ENCODE results near the gene EPM2AIP1.

GRCh38 chr3:37024092-37024491 lies 31.2 kb upstream of the EPM2AIP1 start:
- TF ChIP-seq USF1 (IDR thresholded peaks at IDR 0.05) (no peak), RAD21 (IDR thresholded peaks at IDR 0.05; ENCODE audit: low read depth) (peak; percentile 19), EP300 (IDR thresholded peaks at IDR 0.05; ENCODE audit: borderline replicate concordance) (no peak), TEAD4 (IDR thresholded peaks at IDR 0.05) (no peak), CREB1 (IDR thresholded peaks at IDR 0.05; ENCODE audit: low read depth) (no peak), TAF1 (IDR thresholded peaks at IDR 0.05; ENCODE audit: low read depth) (no peak), FOXM1 (IDR thresholded peaks at IDR 0.05; ENCODE audit: borderline replicate concordance, low read depth) (no peak)
- TF ChIP-seq, protein P1, sequence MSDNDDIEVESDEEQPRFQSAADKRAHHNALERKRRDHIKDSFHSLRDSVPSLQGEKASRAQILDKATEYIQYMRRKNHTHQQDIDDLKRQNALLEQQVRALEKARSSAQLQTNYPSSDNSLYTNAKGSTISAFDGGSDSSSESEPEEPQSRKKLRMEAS (IDR thresholded peaks at IDR 0.05) = no peak
- TF ChIP-seq, protein P2, sequence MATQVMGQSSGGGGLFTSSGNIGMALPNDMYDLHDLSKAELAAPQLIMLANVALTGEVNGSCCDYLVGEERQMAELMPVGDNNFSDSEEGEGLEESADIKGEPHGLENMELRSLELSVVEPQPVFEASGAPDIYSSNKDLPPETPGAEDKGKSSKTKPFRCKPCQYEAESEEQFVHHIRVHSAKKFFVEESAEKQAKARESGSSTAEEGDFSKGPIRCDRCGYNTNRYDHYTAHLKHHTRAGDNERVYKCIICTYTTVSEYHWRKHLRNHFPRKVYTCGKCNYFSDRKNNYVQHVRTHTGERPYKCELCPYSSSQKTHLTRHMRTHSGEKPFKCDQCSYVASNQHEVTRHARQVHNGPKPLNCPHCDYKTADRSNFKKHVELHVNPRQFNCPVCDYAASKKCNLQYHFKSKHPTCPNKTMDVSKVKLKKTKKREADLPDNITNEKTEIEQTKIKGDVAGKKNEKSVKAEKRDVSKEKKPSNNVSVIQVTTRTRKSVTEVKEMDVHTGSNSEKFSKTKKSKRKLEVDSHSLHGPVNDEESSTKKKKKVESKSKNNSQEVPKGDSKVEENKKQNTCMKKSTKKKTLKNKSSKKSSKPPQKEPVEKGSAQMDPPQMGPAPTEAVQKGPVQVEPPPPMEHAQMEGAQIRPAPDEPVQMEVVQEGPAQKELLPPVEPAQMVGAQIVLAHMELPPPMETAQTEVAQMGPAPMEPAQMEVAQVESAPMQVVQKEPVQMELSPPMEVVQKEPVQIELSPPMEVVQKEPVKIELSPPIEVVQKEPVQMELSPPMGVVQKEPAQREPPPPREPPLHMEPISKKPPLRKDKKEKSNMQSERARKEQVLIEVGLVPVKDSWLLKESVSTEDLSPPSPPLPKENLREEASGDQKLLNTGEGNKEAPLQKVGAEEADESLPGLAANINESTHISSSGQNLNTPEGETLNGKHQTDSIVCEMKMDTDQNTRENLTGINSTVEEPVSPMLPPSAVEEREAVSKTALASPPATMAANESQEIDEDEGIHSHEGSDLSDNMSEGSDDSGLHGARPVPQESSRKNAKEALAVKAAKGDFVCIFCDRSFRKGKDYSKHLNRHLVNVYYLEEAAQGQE (IDR thresholded peaks at IDR 0.05; ENCODE audit: low read depth) = no peak
